Prostate gland (tissue), 2 donors: ENCODE data around the gene PPIB.

Experiments
- POLR2A ChIP-seq: fragments of 450-650 bp; IDR thresholded peaks from one replicate; pipeline ENCODE4 v1.6.1; 2016; ENCODE audit warnings: antibody characterized with exemption, mild to moderate bottlenecking
- POLR2AphosphoS5 ChIP-seq: sonication (generic); formaldehyde crosslinking; IDR thresholded peaks from one replicate; pipeline ENCODE4 v1.6.1; 2017; ENCODE audit warnings: antibody characterized with exemption
- TF ChIP-seq, protein P1 (sequence below), 4 experiments: fragments of 200-600 bp in 2 of 4; fragments of 450-650 bp in 2 of 4; sonication (generic) in 2 of 4; IDR thresholded peaks; 1 replicate in 3 of 4; 2 replicates in 1 of 4; pipeline ENCODE4 v1.5.1; 2016 to 2019; ENCODE audit warnings: antibody characterized with exemption in 4 of 4, mild to moderate bottlenecking in 2 of 4, moderate library complexity in 2 of 4

DNA sequence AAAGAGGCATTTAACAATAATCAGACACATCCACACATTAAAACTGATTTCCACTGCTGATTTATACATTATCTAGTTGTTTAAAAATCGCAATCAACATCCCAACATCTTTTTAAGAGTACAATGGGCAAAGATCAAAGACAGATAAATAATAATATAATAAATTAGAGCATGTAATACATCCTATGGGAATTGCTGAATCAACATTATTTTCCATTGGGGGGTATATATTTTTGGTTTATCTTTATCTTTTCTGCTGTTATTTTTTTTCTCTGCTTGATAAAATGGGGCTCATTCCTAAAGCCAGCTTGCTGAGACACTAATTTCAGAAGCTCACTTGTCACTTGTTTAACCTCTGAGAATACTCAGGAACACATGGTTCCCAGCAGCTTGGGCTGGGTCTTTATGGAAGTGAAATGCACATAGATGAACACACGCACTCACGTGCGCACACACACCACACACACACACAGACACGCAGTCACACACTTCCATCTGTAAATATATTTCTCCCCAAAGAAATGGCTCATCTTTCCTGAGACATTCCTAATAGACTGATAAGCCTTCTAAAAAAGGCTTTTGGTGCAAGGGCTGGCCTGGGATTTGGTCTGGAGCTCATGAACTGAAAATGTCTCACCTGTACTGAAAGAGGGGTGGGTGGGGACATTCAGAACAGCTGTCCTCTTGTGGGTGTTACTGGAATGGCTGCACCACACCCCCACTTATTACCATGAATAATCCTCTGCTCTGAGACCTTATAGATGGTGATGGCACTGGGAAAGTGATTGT lies 3.5 kb upstream of the PPIB start:
- TF ChIP-seq, protein P1, sequence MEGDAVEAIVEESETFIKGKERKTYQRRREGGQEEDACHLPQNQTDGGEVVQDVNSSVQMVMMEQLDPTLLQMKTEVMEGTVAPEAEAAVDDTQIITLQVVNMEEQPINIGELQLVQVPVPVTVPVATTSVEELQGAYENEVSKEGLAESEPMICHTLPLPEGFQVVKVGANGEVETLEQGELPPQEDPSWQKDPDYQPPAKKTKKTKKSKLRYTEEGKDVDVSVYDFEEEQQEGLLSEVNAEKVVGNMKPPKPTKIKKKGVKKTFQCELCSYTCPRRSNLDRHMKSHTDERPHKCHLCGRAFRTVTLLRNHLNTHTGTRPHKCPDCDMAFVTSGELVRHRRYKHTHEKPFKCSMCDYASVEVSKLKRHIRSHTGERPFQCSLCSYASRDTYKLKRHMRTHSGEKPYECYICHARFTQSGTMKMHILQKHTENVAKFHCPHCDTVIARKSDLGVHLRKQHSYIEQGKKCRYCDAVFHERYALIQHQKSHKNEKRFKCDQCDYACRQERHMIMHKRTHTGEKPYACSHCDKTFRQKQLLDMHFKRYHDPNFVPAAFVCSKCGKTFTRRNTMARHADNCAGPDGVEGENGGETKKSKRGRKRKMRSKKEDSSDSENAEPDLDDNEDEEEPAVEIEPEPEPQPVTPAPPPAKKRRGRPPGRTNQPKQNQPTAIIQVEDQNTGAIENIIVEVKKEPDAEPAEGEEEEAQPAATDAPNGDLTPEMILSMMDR (IDR thresholded peaks at IDR 0.05): no peak
- TF ChIP-seq POLR2AphosphoS5: no peak
- no peak for TF ChIP-seq POLR2A
